A673 (cell line): ENCODE measurements around the gene RBPMS2.

Source experiments
- CTCF ChIP-seq: fragments of 300-800, 200-600 bp; sonication (generic); conservative IDR thresholded peaks from 2 replicates; pipeline ENCODE4 v1.5.1; 2017; ENCODE audit warnings: low read depth, mild to moderate bottlenecking, antibody characterized with exemption, low read length, moderate library complexity, mixed read lengths
- EZH2 ChIP-seq: fragments of 200-600 bp; sonication (generic); IDR thresholded peaks from 2 replicates; pipeline ENCODE4 v1.6.1; 2017; ENCODE audit warnings: borderline replicate concordance, low read depth, mild to moderate bottlenecking, mixed read lengths, antibody characterized with exemption, low read length; ENCODE audit not compliant: poor library complexity, severe bottlenecking

- TF ChIP-seq CTCF, result no peak
- no peak for TF ChIP-seq EZH2
Observed at GRCh38 chr15:64800476-64800875, 25.1 kb upstream of the RBPMS2 start.
